SK-N-SH (cell line): ENCODE measurements around the gene WLS. TPM values are rescaled to one million over a fixed set of nuclear protein-coding genes. Genes with fewer than 3 reads are reported as not detected.

Experiments
- CTCF ChIA-PET: fragments of 300-600, 350-600 bp; formaldehyde crosslinking; extraction: SDS; loops from one replicate; lab custom pipeline; 2021; lab: Yijun Ruan, JAX
- POLR2A ChIA-PET: fragments of 350-600 bp; sonication (Branson Sonifier 250); formaldehyde crosslinking; extraction: SDS; loops from one replicate; lab custom pipeline; 2020; ENCODE audit warnings: antibody characterized with exemption, inconsistent platforms; lab: Yijun Ruan, JAX
- DNase-seq: peaks from one replicate; pipeline ENCODE4 v3.0.0; 2012
- H2AFZ ChIP-seq: fragments of 200-600 bp; sonication (generic); 2 replicates; pipeline ENCODE4 v1.8.1; 2016; ENCODE audit warnings: antibody characterized with exemption, mild to moderate bottlenecking, low read depth
- H3F3A ChIP-seq: fragments of 200-600 bp; sonication (generic); replicated peaks from 2 replicates; pipeline ENCODE3; 2016; ENCODE audit warnings: antibody characterized with exemption, mild to moderate bottlenecking; ENCODE audit not compliant: insufficient read depth
- H3K27ac ChIP-seq, 2 experiments: fragments of 200-500 bp in 1 of 2; fragments of 200-600 bp in 1 of 2; sonication (Bioruptor generic) in 1 of 2; sonication (generic), shearing (Covaris generic) in 1 of 2; 2 replicates each; pipeline versions ENCODE4 v1.5.1 to v1.6.1; 2014 to 2016; ENCODE audit warnings: low read depth in 2 of 2, inconsistent platforms in 1 of 2, low read length in 1 of 2, mild to moderate bottlenecking in 1 of 2, mixed read lengths in 1 of 2
- H3K27me3 ChIP-seq: fragments of 200-600 bp; sonication (generic), shearing (Covaris generic); 2 replicates; pipeline ENCODE4 v1.6.1; 2016; ENCODE audit warnings: mixed run types; ENCODE audit not compliant: insufficient read depth
- H3K36me3 ChIP-seq, 2 experiments: fragments of 200-500 bp in 1 of 2; fragments of 200-600 bp in 1 of 2; sonication (Bioruptor generic) in 1 of 2; sonication (generic) in 1 of 2; replicated peaks in 1 of 2; 2 replicates each; pipeline versions ENCODE3 to v1.5.1; 2014 to 2016; ENCODE audit warnings: low read length in 1 of 2, mild to moderate bottlenecking in 1 of 2; ENCODE audit not compliant: insufficient read depth in 2 of 2, control insufficient read depth in 1 of 2
- H3K4me1 ChIP-seq, 2 experiments: fragments of 200-500 bp in 1 of 2; fragments of 200-600 bp in 1 of 2; sonication (Bioruptor generic) in 1 of 2; sonication (generic), shearing (Covaris generic) in 1 of 2; 2 replicates each; pipeline versions ENCODE4 v1.5.1 to v1.6.1; 2014 to 2016; ENCODE audit warnings: low read depth in 1 of 2, low read length in 1 of 2, mixed run types in 1 of 2; ENCODE audit not compliant: insufficient read depth in 2 of 2, control insufficient read depth in 1 of 2
- H3K4me2 ChIP-seq: fragments of 200-600 bp; sonication (generic), shearing (Covaris generic); 2 replicates; pipeline ENCODE4 v1.6.1; 2017; ENCODE audit warnings: mixed run types
- H3K4me3 ChIP-seq, 2 experiments: fragments of 200-500 bp in 1 of 2; fragments of 200-600 bp in 1 of 2; sonication (Bioruptor generic) in 1 of 2; sonication (generic), shearing (Covaris generic) in 1 of 2; 2 replicates each; pipeline versions ENCODE4 v1.5.1 to v1.8.1; 2014 to 2016; ENCODE audit warnings: low read depth in 2 of 2, inconsistent platforms in 1 of 2, low read length in 1 of 2, mild to moderate bottlenecking in 1 of 2, mixed read lengths in 1 of 2, moderate library complexity in 1 of 2
- H3K79me2 ChIP-seq: fragments of 200-600 bp; sonication (generic); 2 replicates; pipeline ENCODE4 v1.8.1; 2017; ENCODE audit warnings: mild to moderate bottlenecking; ENCODE audit not compliant: insufficient read depth
- H3K9ac ChIP-seq: fragments of 200-600 bp; sonication (generic); 2 replicates; pipeline ENCODE4 v1.6.1; 2017; ENCODE audit warnings: mixed run types
- H3K9me2 ChIP-seq: fragments of 200-600 bp; sonication (generic); 2 replicates; pipeline ENCODE4 v1.6.1; 2017; ENCODE audit warnings: mixed run types
- H3K9me3 ChIP-seq: fragments of 200-600 bp; sonication (generic); 2 replicates; pipeline ENCODE4 v1.6.1; 2017; ENCODE audit warnings: mixed run types, mild to moderate bottlenecking, moderate library complexity
- H4K20me1 ChIP-seq: fragments of 200-600 bp; sonication (generic); 2 replicates; pipeline ENCODE4 v1.6.1; 2017; ENCODE audit warnings: mild to moderate bottlenecking, mixed run types; ENCODE audit not compliant: insufficient read depth
- CHD2 ChIP-seq: fragments of 150-350 bp; IDR thresholded peaks from 2 replicates; pipeline ENCODE4 v1.6.1; 2018; ENCODE audit warnings: low read length; ENCODE audit not compliant: partially characterized antibody
- EP300 ChIP-seq, 2 experiments: IDR thresholded peaks; 2 replicates each; pipeline versions ENCODE4 v1.4.0 to v1.6.1; 2012; ENCODE audit warnings: borderline replicate concordance in 1 of 2, low read depth in 1 of 2, low read length in 1 of 2
- FOSL2 ChIP-seq: IDR thresholded peaks from 2 replicates; pipeline ENCODE4 v1.4.0; 2012; ENCODE audit warnings: low read depth, mild to moderate bottlenecking, moderate library complexity, borderline replicate concordance
- FOXJ3 ChIP-seq: sonication (generic); formaldehyde crosslinking; IDR thresholded peaks from 2 replicates; pipeline ENCODE4 v1.5.1; 2020; ENCODE audit warnings: mild to moderate bottlenecking, missing genetic modification reagents
- GABPA ChIP-seq: IDR thresholded peaks from 2 replicates; pipeline ENCODE4 v1.4.0; 2012; ENCODE audit warnings: low read depth, mild to moderate bottlenecking
- GATA2 ChIP-seq: sonication (generic); formaldehyde crosslinking; IDR thresholded peaks from 2 replicates; pipeline ENCODE4 v1.5.0; 2020; ENCODE audit warnings: mild to moderate bottlenecking, missing genetic modification reagents
- JUND ChIP-seq: IDR thresholded peaks from 2 replicates; pipeline ENCODE4 v1.4.0; 2012
- MXI1 ChIP-seq: IDR thresholded peaks from 2 replicates; pipeline ENCODE4 v1.6.1; 2012; ENCODE audit warnings: mild to moderate bottlenecking, low read depth, low read length, improper control_type of control experiment
- NFIC ChIP-seq: IDR thresholded peaks from 2 replicates; pipeline ENCODE4 v1.4.0; 2012; ENCODE audit warnings: borderline replicate concordance
- POLR2AphosphoS5 ChIP-seq: IDR thresholded peaks from 2 replicates; pipeline ENCODE4 v1.6.1; 2012; ENCODE audit warnings: low read depth, low read length
- RAD21 ChIP-seq: IDR thresholded peaks from 2 replicates; pipeline ENCODE4 v1.6.1; 2012; ENCODE audit warnings: mild to moderate bottlenecking, low read length
- RCOR1 ChIP-seq: fragments of 150-350 bp; IDR thresholded peaks from 2 replicates; pipeline ENCODE4 v1.6.1; 2017; ENCODE audit warnings: antibody characterized with exemption, low read length
- RFX5 ChIP-seq: IDR thresholded peaks from 2 replicates; pipeline ENCODE4 v1.6.1; 2012; ENCODE audit warnings: mild to moderate bottlenecking, improper control_type of control experiment, low read length
- RXRA ChIP-seq: IDR thresholded peaks from 2 replicates; pipeline ENCODE4 v1.4.0; 2012; ENCODE audit warnings: low read depth, mild to moderate bottlenecking, borderline replicate concordance
- SMC3 ChIP-seq: IDR thresholded peaks from 2 replicates; pipeline ENCODE4 v1.6.1; 2012; ENCODE audit warnings: low read depth, low read length, improper control_type of control experiment
- TAF1 ChIP-seq: IDR thresholded peaks from 2 replicates; pipeline ENCODE4 v1.6.1; 2012; ENCODE audit warnings: low read depth, mild to moderate bottlenecking, low read length, moderate library complexity, borderline replicate concordance
- TCF12 ChIP-seq: IDR thresholded peaks from 2 replicates; pipeline ENCODE4 v1.4.0; 2012
- TEAD4 ChIP-seq: IDR thresholded peaks from 2 replicates; pipeline ENCODE4 v1.4.0; 2012; ENCODE audit warnings: mild to moderate bottlenecking, borderline replicate concordance; ENCODE audit not compliant: insufficient read depth
- YY1 ChIP-seq: IDR thresholded peaks from 2 replicates; pipeline ENCODE4 v1.4.0; 2012; ENCODE audit warnings: low read depth, mild to moderate bottlenecking
- WGBS: methylation state at CpG from one replicate; pipeline ENCODE4 v1.1.6; 2017; ENCODE audit warnings: low lambda C conversion rate; 5-methylcytosine and 5-hydroxymethylcytosine counted together
- polyA plus RNA-seq, 3 experiments: library from polyadenylated mRNA; depleted of rRNA; stranded (reverse); fragments of >200 nt; gene quantifications; 2 replicates each; pipeline ENCODE4 v1.2.3, GENCODE V29; 2012
- TF ChIP-seq, protein P1 (sequence below): IDR thresholded peaks from 2 replicates; pipeline ENCODE4 v1.4.0; 2012; ENCODE audit warnings: low read depth, borderline replicate concordance
- TF ChIP-seq, protein P2 (sequence below): IDR thresholded peaks from 2 replicates; pipeline ENCODE4 v1.4.0; 2012; ENCODE audit warnings: low read depth
- TF ChIP-seq, protein P3 (sequence below): IDR thresholded peaks from 2 replicates; pipeline ENCODE4 v1.4.0; 2012; ENCODE audit warnings: low read depth, borderline replicate concordance

Gene WLS
- polyA plus RNA-seq, 1 of the 3 experiments (the other 2 are of a cell fraction): 69.0 TPM

DNA sequence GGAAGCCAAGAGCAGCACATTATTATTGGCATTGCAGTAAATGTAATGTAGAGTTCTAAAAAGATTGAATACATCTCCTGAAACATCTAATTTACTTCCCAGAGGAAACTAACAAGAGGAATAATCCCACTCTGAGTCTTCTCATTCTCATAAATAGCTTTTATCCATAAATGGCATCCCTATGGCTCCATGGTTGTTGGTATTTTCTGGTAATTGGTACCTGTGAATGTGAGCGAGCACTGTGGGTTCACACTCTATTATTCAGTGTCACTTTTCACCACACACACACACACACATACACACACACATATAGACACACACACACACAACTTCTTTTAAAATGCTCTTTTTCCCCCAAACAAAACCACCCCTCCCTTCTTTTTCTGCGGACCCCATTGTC lies 4.7 kb upstream of the WLS start:
- H3K79me2 ChIP-seq: peaks cover 2% of the 10 kb centered on the region; the same call in 1 of the 2 replicates
- no peaks in the 10 kb centered on the region for H3K9me2 ChIP-seq
- no peak for DNase-seq
- CTCF ChIA-PET: no interaction called here
- no peaks in the 10 kb centered on the region for H3K36me3 ChIP-seq
- H3K4me2 ChIP-seq: no peak overlapping the region
- H3K27me3 ChIP-seq: no peaks in the 10 kb centered on the region
- H3K9me3 ChIP-seq: no peaks in the 10 kb centered on the region
- no peak overlapping the region for H2AFZ ChIP-seq
- H3F3A ChIP-seq: no peaks in the 10 kb centered on the region
- peaks cover 0 to 3% of the 10 kb centered on the region in 2 experiments; a peak in 2 of 4 replicates for H3K4me1 ChIP-seq
- WGBS: 67% methylated on average over 2 of the region's 2 CpGs
- no peak overlapping the region for H3K27ac ChIP-seq
- no peak overlapping the region for H3K9ac ChIP-seq
- no peaks in the 10 kb centered on the region for H4K20me1 ChIP-seq
- no peak overlapping the region for H3K4me3 ChIP-seq
- POLR2A ChIA-PET: no interaction called here
- no peak for TF ChIP-seq RCOR1
- no peak for TF ChIP-seq RFX5
- no peak for TF ChIP-seq CHD2
- no peak for TF ChIP-seq RAD21
- no peak for TF ChIP-seq TEAD4
- TF ChIP-seq MXI1: no peak
- TF ChIP-seq, protein P1, sequence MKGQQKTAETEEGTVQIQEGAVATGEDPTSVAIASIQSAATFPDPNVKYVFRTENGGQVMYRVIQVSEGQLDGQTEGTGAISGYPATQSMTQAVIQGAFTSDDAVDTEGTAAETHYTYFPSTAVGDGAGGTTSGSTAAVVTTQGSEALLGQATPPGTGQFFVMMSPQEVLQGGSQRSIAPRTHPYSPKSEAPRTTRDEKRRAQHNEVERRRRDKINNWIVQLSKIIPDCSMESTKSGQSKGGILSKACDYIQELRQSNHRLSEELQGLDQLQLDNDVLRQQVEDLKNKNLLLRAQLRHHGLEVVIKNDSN: no peak
- TF ChIP-seq FOSL2: no peak
- TF ChIP-seq TAF1: no peak
- TF ChIP-seq TCF12: no peak
- TF ChIP-seq GATA2 (CRISPR knock-in tag): no peak
- no peak for TF ChIP-seq RXRA
- no peak for TF ChIP-seq POLR2AphosphoS5
- TF ChIP-seq, protein P2, sequence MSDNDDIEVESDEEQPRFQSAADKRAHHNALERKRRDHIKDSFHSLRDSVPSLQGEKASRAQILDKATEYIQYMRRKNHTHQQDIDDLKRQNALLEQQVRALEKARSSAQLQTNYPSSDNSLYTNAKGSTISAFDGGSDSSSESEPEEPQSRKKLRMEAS: no peak
- no peak for TF ChIP-seq EP300 (IDR thresholded peaks at IDR 0.05; ENCODE audit: borderline replicate concordance in 1 of 2, low read depth in 1 of 2, low read length in 1 of 2)
- TF ChIP-seq SMC3: no peak
- TF ChIP-seq JUND: no peak
- TF ChIP-seq YY1: no peak

DNA sequence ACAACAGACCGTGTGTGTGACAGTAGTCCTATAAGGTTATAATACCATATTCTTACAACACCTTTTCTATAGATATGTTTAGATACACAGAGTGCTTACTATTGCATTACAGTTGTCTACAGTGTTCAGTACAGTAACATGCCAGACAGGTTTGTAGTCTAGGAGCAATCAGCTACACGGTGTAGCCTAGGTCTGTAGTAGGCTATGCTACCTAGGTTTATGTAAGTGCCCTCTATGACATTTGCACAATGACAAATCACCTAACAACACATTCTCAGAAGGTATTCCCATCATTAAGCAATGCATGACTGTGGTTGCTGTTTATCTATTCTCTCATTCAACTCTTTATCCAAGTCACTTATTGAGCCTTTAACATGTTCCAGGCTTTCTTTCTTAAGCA lies 1.8 kb upstream of the WLS start:
- POLR2A ChIA-PET: no interaction called here
- TF ChIP-seq FOSL2 (no peak), TEAD4 (no peak), RAD21 (no peak), YY1 (no peak), NFIC (no peak), MXI1 (no peak), FOXJ3 (CRISPR knock-in tag) (no peak), GABPA (no peak)
- TF ChIP-seq, protein P3, sequence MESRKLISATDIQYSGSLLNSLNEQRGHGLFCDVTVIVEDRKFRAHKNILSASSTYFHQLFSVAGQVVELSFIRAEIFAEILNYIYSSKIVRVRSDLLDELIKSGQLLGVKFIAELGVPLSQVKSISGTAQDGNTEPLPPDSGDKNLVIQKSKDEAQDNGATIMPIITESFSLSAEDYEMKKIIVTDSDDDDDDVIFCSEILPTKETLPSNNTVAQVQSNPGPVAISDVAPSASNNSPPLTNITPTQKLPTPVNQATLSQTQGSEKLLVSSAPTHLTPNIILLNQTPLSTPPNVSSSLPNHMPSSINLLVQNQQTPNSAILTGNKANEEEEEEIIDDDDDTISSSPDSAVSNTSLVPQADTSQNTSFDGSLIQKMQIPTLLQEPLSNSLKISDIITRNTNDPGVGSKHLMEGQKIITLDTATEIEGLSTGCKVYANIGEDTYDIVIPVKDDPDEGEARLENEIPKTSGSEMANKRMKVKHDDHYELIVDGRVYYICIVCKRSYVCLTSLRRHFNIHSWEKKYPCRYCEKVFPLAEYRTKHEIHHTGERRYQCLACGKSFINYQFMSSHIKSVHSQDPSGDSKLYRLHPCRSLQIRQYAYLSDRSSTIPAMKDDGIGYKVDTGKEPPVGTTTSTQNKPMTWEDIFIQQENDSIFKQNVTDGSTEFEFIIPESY: no peak
- WGBS: 86% methylated on average over 2 of the region's 2 CpGs

More for the DNA sequence above, 1.8 kb upstream of the WLS start:
- Histone ChIP-seq H3K79me2 (peaks cover 28% of the 10 kb centered on the region), H3K4me1 (peaks cover 2 to 10% of the 10 kb centered on the region in 2 experiments; a peak in 2 of 4 replicates), H3K27ac (no peak overlapping the region), H3K4me2 (no peak overlapping the region), H3K9me2 (no peaks in the 10 kb centered on the region), H3K9ac (no peak overlapping the region), H3K9me3 (no peaks in the 10 kb centered on the region), H3K27me3 (no peaks in the 10 kb centered on the region), H3K4me3 (no peak overlapping the region), H3F3A (peaks cover 11% of the 10 kb centered on the region), H2AFZ (no peak overlapping the region), H3K36me3 (no peaks in the 10 kb centered on the region), H4K20me1 (peaks cover 8% of the 10 kb centered on the region; the same call in 1 of the 2 replicates)
- CTCF ChIA-PET: no interaction called here
- no peak for DNase-seq
